Stimulated activated CD8-positive, alpha-beta memory T cell treated with anti-CD3 and anti-CD28 coated beads, Interleukin-2, amount 100 ng/mL, for 48 hours (primary cell): ENCODE results near the gene GLYATL3.
"Not testable (repeated sequence)": the region's sequence is repeated elsewhere in the genome, so short reads cannot be mapped to it uniquely, and the experiment has no call there.

ENCODE experiments used
- DNase-seq, 2 donors: peaks; one replicate each; pipeline ENCODE4 v3.0.0-alpha.2; 2020; ENCODE audit warnings: low read depth in 2 of 2

The GLYATL3 gene

GRCh38 chr6:49499623-49500022 is at the start of gene GLYATL3:
GLYATL3 (plus strand) TSS chr6:49499923; CDS start chr6:49511991, 12,068 bp downstream.
- DNase-seq = no peak

- DNase-seq = no peak
These were observed 46.5 kb upstream of the GLYATL3 start for GRCh38 chr6:49453221-49453620.

GRCh38 chr6:49454787-49455709 is 44.7 kb upstream of the GLYATL3 start:
- no peak for DNase-seq

- no peak for DNase-seq
These were observed 42.0 kb upstream of the GLYATL3 start for GRCh38 chr6:49457771-49458170.

- no peak for DNase-seq
These were observed 37.7 kb upstream of the GLYATL3 start for GRCh38 chr6:49462071-49462470.

GRCh38 chr6:49462599-49462926 is 37.2 kb upstream of the GLYATL3 start:
- no peak for DNase-seq

- peak; percentile 80 to 81 for DNase-seq
These were observed 36.7 kb upstream of the GLYATL3 start, which contains the start of the genes CENPQ and MMUT for GRCh38 chr6:49462927-49463611. CENPQ (plus strand) TSS chr6:49463370; CDS start chr6:49470177, 6,807 bp downstream. MMUT (minus strand) TSS chr6:49463253; CDS start chr6:49459466, 3,787 bp downstream.

- DNase-seq = no peak
These were observed 36.1 kb upstream of the GLYATL3 start for GRCh38 chr6:49463612-49463967.

GRCh38 chr6:49464691-49465090 is 35.0 kb upstream of the GLYATL3 start:
- DNase-seq = no peak

GRCh38 chr6:49468042-49468441 is 31.7 kb upstream of the GLYATL3 start:
- DNase-seq = no peak

- not testable (repeated sequence) for DNase-seq
These were observed 23.2 kb upstream of the GLYATL3 start for GRCh38 chr6:49476564-49476963.

- DNase-seq = no peak
These were observed 20.3 kb upstream of the GLYATL3 start for GRCh38 chr6:49479308-49479970.

- DNase-seq = not testable (repeated sequence)
These were observed 17.9 kb upstream of the GLYATL3 start for GRCh38 chr6:49481846-49482245.

- DNase-seq = not testable (repeated sequence)
These were observed 16.3 kb upstream of the GLYATL3 start for GRCh38 chr6:49483380-49483779.

- no peak for DNase-seq
These were observed 9.1 kb upstream of the GLYATL3 start for GRCh38 chr6:49490633-49491032.

- DNase-seq = no peak
These were observed 2.4 kb upstream of the GLYATL3 start for GRCh38 chr6:49497304-49497703.

GRCh38 chr6:49499126-49499525 is 597 bp upstream of the GLYATL3 start:
- no peak for DNase-seq

- DNase-seq = no peak
These were observed 4.9 kb downstream of the GLYATL3 start for GRCh38 chr6:49504666-49505065.

- no peak for DNase-seq
These were observed 6.9 kb downstream of the GLYATL3 start for GRCh38 chr6:49506569-49507111.

GRCh38 chr6:49509342-49509741 is 9.6 kb downstream of the GLYATL3 start:
- no peak for DNase-seq

GRCh38 chr6:49513153-49513989 is 13.6 kb downstream of the GLYATL3 start:
- DNase-seq = no peak
